IMR-90 (cell line): ENCODE measurements around the gene RCBTB2. TPM values are rescaled to one million over a fixed set of nuclear protein-coding genes. Genes with fewer than 3 reads are reported as not detected.
"Not testable (repeated sequence)": the region's sequence is repeated elsewhere in the genome, so short reads cannot be mapped to it uniquely, and the experiment has no call there.

ENCODE experiments used
- ATAC-seq: fragments of 200-7000 bp; cut with Tn5 transposase; 2 replicates; pipeline ENCODE4 v1.9.1; 2020; ENCODE audit warnings: low read depth, mild to moderate bottlenecking, moderate library complexity
- BruUV-seq: library from RNA; stranded (reverse); fragments of 400-500 nt; replicated peaks from 2 replicates; lab custom pipeline; 2021; lab: Mats Ljungman, UMichigan
- CTCF ChIA-PET: fragments of 300-600 bp; formaldehyde crosslinking; extraction: SDS; loops from one replicate; lab custom pipeline; 2021; ENCODE audit warnings: antibody characterized with exemption; lab: Yijun Ruan, JAX
- POLR2A ChIA-PET: fragments of 300-600 bp; sonication (Branson Sonifier 250); formaldehyde crosslinking; loops from one replicate; lab custom pipeline; 2022; ENCODE audit warnings: antibody characterized with exemption; ENCODE audit not compliant: unreplicated experiment; lab: Charles Lee
- DNase-seq: peaks from one replicate; pipeline ENCODE4 v3.0.0; 2013
- H2AFZ ChIP-seq: replicated peaks from 2 replicates; pipeline ENCODE3; 2013; ENCODE audit warnings: low read length, mild to moderate bottlenecking; ENCODE audit not compliant: poor library complexity
- H2AK5ac ChIP-seq: 2 replicates; pipeline ENCODE4 v1.6.1; 2013; ENCODE audit warnings: low read depth, low read length, inconsistent platforms
- H2AK9ac ChIP-seq: replicated peaks from 2 replicates; pipeline ENCODE3; 2013; ENCODE audit warnings: mild to moderate bottlenecking, low read depth, low read length, moderate library complexity; ENCODE audit not compliant: poor library complexity
- H2BK120ac ChIP-seq: 2 replicates; pipeline ENCODE4 v1.6.1; 2013; ENCODE audit warnings: low read depth, low read length, inconsistent platforms
- H2BK15ac ChIP-seq: 3 replicates; pipeline ENCODE4 v1.6.1; 2013; ENCODE audit warnings: low read depth, low read length, inconsistent platforms
- H2BK20ac ChIP-seq: 2 replicates; pipeline ENCODE4 v1.6.1; 2013; ENCODE audit warnings: low read depth, mild to moderate bottlenecking, inconsistent platforms, low read length, moderate library complexity
- H2BK5ac ChIP-seq: 2 replicates; pipeline ENCODE4 v1.6.1; 2013; ENCODE audit warnings: mild to moderate bottlenecking, low read depth, low read length, inconsistent platforms; ENCODE audit not compliant: poor library complexity, severe bottlenecking
- H3K14ac ChIP-seq: replicated peaks from 2 replicates; pipeline ENCODE4 v1.6.1; 2013; ENCODE audit warnings: low read depth, low read length, inconsistent platforms
- H3K18ac ChIP-seq: 2 replicates; pipeline ENCODE4 v1.6.1; 2013; ENCODE audit warnings: low read depth, low read length, control low read depth
- H3K23ac ChIP-seq: 2 replicates; pipeline ENCODE4 v1.6.1; 2013; ENCODE audit warnings: low read depth, low read length, inconsistent platforms
- H3K27ac ChIP-seq: 2 replicates; pipeline ENCODE4 v1.5.1; 2013; ENCODE audit warnings: mild to moderate bottlenecking, control low read depth, low read length; ENCODE audit not compliant: insufficient read depth
- H3K27me3 ChIP-seq: 2 replicates; pipeline ENCODE4 v1.6.1; 2013; ENCODE audit warnings: low read length; ENCODE audit not compliant: control insufficient read depth, insufficient read depth
- H3K36me3 ChIP-seq: 2 replicates; pipeline ENCODE4 v1.6.1; 2013; ENCODE audit warnings: low read length, mixed read lengths; ENCODE audit not compliant: control insufficient read depth, insufficient read depth
- H3K4ac ChIP-seq: 2 replicates; pipeline ENCODE4 v1.6.1; 2013; ENCODE audit warnings: low read depth, low read length, inconsistent platforms
- H3K4me1 ChIP-seq: 2 replicates; pipeline ENCODE4 v1.6.1; 2013; ENCODE audit warnings: low read length, mixed read lengths; ENCODE audit not compliant: control insufficient read depth, insufficient read depth
- H3K4me2 ChIP-seq: 2 replicates; pipeline ENCODE4 v1.6.1; 2013; ENCODE audit warnings: low read depth, mild to moderate bottlenecking, control low read depth, low read length, moderate library complexity
- H3K4me3 ChIP-seq: 2 replicates; pipeline ENCODE4 v1.5.1; 2013; ENCODE audit warnings: low read depth, mild to moderate bottlenecking, control low read depth, low read length, moderate library complexity; ENCODE audit not compliant: insufficient read depth
- H3K56ac ChIP-seq: 2 replicates; pipeline ENCODE4 v1.6.1; 2013; ENCODE audit warnings: low read length, inconsistent platforms; ENCODE audit not compliant: insufficient read depth; ENCODE audit errors: extremely low read depth
- H3K79me1 ChIP-seq, 2 experiments: 2 replicates each; pipeline ENCODE4 v1.6.1; 2013; ENCODE audit warnings: low read length in 2 of 2, inconsistent platforms in 1 of 2, low read depth in 1 of 2
- H3K9ac ChIP-seq: 2 replicates; pipeline ENCODE4 v1.6.1; 2013; ENCODE audit warnings: low read depth, low read length, control low read depth
- H3K9me1 ChIP-seq: 2 replicates; pipeline ENCODE4 v1.6.1; 2013; ENCODE audit warnings: low read length, inconsistent platforms; ENCODE audit not compliant: insufficient read depth
- H3K9me3 ChIP-seq: 2 replicates; pipeline ENCODE4 v1.6.1; 2013; ENCODE audit warnings: low read length; ENCODE audit not compliant: control insufficient read depth, insufficient read depth
- H4K20me1 ChIP-seq: 2 replicates; pipeline ENCODE4 v1.6.1; 2013; ENCODE audit warnings: low read length, inconsistent platforms; ENCODE audit not compliant: insufficient read depth
- H4K5ac ChIP-seq: 2 replicates; pipeline ENCODE4 v1.6.1; 2013; ENCODE audit warnings: mild to moderate bottlenecking, low read depth, low read length, control low read depth
- H4K8ac ChIP-seq, 2 experiments: 2 replicates each; pipeline ENCODE4 v1.6.1; 2013; ENCODE audit warnings: low read depth in 2 of 2, low read length in 2 of 2, control low read depth in 1 of 2, inconsistent platforms in 1 of 2
- H4K91ac ChIP-seq: 2 replicates; pipeline ENCODE4 v1.6.1; 2013; ENCODE audit warnings: low read depth, low read length, inconsistent platforms; ENCODE audit not compliant: insufficient read depth
- WGBS, 2 experiments: methylation state at CpG; one replicate each; pipeline versions ENCODE4 v1.1.5 to v1.1.7; 2013; ENCODE audit warnings: missing lambda C conversion rate in 2 of 2; ENCODE audit not compliant: insufficient read length in 1 of 2; ENCODE audit errors: extremely low coverage in 2 of 2; 5-methylcytosine and 5-hydroxymethylcytosine counted together
- dilution Hi-C: fragments of 300-500 bp; cut with HindIII; formaldehyde crosslinking; loops from one replicate; pipeline ENCODE4 v1.14.3; 2018; ENCODE audit warnings: low sequenced_read_pairs; ENCODE audit not compliant: unreplicated experiment
- in situ Hi-C: fragments of 300-500 bp; cut with MboI; formaldehyde crosslinking; loops from 3 replicates; pipeline ENCODE4 v1.14.3; 2019; ENCODE audit warnings: low sequenced_read_pairs, inconsistent platforms, mixed read lengths
- intact Hi-C: fragments of 100-400 bp; cut with micrococcal nuclease; formaldehyde crosslinking; loops from 2 replicates; pipeline ENCODE4 v1.10.0; 2022
- polyA plus RNA-seq, 3 experiments: library from polyadenylated mRNA; depleted of rRNA; stranded (reverse); fragments of >200 nt; gene quantifications; 2 replicates each; pipeline ENCODE4 v1.2.3, GENCODE V29; 2012; ENCODE audit warnings: low replicate concordance in 1 of 3
- total RNA-seq: library from RNA; depleted of rRNA; stranded (reverse); fragments of >200 nt; gene quantifications from 2 replicates; pipeline ENCODE4 v1.2.3, GENCODE V29; 2012

Gene RCBTB2
- total and polyA plus RNA-seq, 2 of the 4 experiments (the other 2 are of a cell fraction), result 4.0 to 5.2 TPM

DNA sequence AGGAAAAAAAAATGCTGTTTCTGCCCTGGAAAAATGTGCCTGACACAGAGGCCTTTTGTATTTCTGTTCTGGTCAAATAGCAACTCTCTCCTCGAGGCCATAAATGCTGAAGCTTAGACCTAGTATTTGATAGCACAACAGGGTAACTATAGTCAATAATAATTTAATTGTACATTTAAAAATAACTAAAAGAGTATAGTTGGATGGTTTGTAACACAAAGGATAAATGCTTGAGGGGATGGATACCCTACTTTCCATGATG lies 47.0 kb upstream of the RCBTB2 start:
- no CpG with 5 or more reads among the region's 1 CpG for WGBS, 2 experiments
- BruUV-seq, result not testable (repeated sequence)

More for the DNA sequence above, 47.0 kb upstream of the RCBTB2 start:
- H2AFZ ChIP-seq, H2BK120ac ChIP-seq, H4K91ac ChIP-seq, H3K14ac ChIP-seq, H2AK5ac ChIP-seq, H3K9me3 ChIP-seq, H3K79me1 ChIP-seq, H3K23ac ChIP-seq, H3K4me3 ChIP-seq, H3K4me1 ChIP-seq, H3K36me3 ChIP-seq, H3K9me1 ChIP-seq, H2BK20ac ChIP-seq, H3K9ac ChIP-seq, H4K20me1 ChIP-seq, ATAC-seq, DNase-seq, H2BK15ac ChIP-seq, H3K18ac ChIP-seq, H2BK5ac ChIP-seq, H3K4ac ChIP-seq, H3K27ac ChIP-seq, H4K8ac ChIP-seq, H3K4me2 ChIP-seq, dilution Hi-C loops, H3K56ac ChIP-seq, H4K5ac ChIP-seq, H2AK9ac ChIP-seq: not testable (repeated sequence)
- in situ Hi-C loops (loop anchor here (5.0 to 10.0 kb wide), 2 partner anchors 245 to 453 kb away; no protein-coding TSS in a partner anchor), intact Hi-C loops (loop anchor here (1.0 to 5.0 kb wide), 4 partner anchors 168 to 453 kb away; partner anchors contain the start of gene LPAR6)
- ChIA-PET CTCF (interaction anchor here (0.6 to 4.4 kb wide), 15 partner anchors 10 to 452 kb away, joined by 3 to 28 read pairs (median 4); partner anchors contain the start of genes ITM2B and LPAR6), POLR2A (interaction anchor here (0.6 kb wide), 2 partner anchors 229 to 459 kb away, joined by 3 to 5 read pairs; no protein-coding TSS in a partner anchor)
- H3K27me3 ChIP-seq, result peaks cover 16% of the 10 kb centered on the region
